Suprapubic skin (tissue), 4 donors: ENCODE results near the gene HNRNPM.
A peak's percentile ranks its signal among the peaks of the same experiment; 100 is the strongest.

Source experiments
- POLR2A ChIP-seq, 2 donors: fragments of 450-650 bp; IDR thresholded peaks; one replicate each; pipeline ENCODE4 v1.6.1; 2017; ENCODE audit warnings: antibody characterized with exemption in 2 of 2, mild to moderate bottlenecking in 2 of 2, moderate library complexity in 2 of 2
- POLR2AphosphoS5 ChIP-seq, 3 donors: sonication (generic); formaldehyde crosslinking; IDR thresholded peaks; one replicate each; pipeline ENCODE4 v1.6.1; 2017; ENCODE audit warnings: antibody characterized with exemption in 3 of 3
- TF ChIP-seq, protein P1 (sequence below), 2 donors: fragments of 200-600 bp in 1 of 2; fragments of 450-650 bp in 1 of 2; sonication (generic) in 1 of 2; IDR thresholded peaks; one replicate each; pipeline ENCODE4 v1.5.1; 2016 to 2019; ENCODE audit warnings: antibody characterized with exemption in 2 of 2, mild to moderate bottlenecking in 1 of 2, moderate library complexity in 1 of 2

DNA sequence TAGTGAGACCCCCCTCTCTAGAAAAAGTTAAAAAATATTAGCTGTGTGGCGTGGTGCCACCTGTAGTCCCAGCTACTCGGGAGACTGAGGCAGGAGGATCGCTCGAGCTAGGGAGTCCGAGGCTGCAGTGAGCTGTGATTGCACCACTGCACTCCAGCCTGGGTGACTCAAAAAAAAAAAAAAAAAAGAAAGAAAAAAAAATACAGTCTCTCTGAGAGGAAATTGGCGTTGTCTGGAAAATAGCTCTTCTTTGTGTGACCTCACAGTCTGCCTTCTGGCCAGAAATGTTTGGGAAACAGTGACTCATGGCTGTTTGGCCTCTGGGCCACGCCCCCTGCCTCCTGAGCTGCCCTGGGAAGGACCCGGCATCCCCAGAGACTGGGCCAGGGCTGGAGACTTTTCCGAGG lies 21.0 kb upstream of the HNRNPM start:
- TF ChIP-seq, protein P1, sequence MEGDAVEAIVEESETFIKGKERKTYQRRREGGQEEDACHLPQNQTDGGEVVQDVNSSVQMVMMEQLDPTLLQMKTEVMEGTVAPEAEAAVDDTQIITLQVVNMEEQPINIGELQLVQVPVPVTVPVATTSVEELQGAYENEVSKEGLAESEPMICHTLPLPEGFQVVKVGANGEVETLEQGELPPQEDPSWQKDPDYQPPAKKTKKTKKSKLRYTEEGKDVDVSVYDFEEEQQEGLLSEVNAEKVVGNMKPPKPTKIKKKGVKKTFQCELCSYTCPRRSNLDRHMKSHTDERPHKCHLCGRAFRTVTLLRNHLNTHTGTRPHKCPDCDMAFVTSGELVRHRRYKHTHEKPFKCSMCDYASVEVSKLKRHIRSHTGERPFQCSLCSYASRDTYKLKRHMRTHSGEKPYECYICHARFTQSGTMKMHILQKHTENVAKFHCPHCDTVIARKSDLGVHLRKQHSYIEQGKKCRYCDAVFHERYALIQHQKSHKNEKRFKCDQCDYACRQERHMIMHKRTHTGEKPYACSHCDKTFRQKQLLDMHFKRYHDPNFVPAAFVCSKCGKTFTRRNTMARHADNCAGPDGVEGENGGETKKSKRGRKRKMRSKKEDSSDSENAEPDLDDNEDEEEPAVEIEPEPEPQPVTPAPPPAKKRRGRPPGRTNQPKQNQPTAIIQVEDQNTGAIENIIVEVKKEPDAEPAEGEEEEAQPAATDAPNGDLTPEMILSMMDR (IDR thresholded peaks at IDR 0.05) = no peak
- TF ChIP-seq POLR2A (IDR thresholded peaks at IDR 0.05) = no peak
- TF ChIP-seq POLR2AphosphoS5 (IDR thresholded peaks at IDR 0.05) = peak in 2 of 3 donors; percentile 75 to 84
